ENCODE measurements around the gene RAB20. TPM values are rescaled to one million over a fixed set of nuclear protein-coding genes. Genes with fewer than 3 reads are reported as not detected.

Gene RAB20
- total RNA-seq, 1 experiment from 2014 or later, result 12.3 TPM

GRCh38 chr13:110525328-110526319 is 35.9 kb downstream of the RAB20 start:
- H2BK5ac ChIP-seq (ENCODE audit: insufficient read length, low read length), result no peak overlapping the region
- H2AFZ ChIP-seq (ENCODE audit: low read length), result no peak overlapping the region
- Mint-ChIP-seq H3K27ac (peak overlapping the region in 1 of 3 experiments; percentile 64; a peak in 2 of 7 replicates), H3K9me3 (no peaks in the 10 kb centered on the region), H3K36me3 (ENCODE audit: insufficient read depth in 1 of 3, low read depth in 3 of 3) (peaks cover 0 to 18% (median 4%) of the 10 kb centered on the region in 3 experiments; a peak in 3 of 7 replicates), H3K27me3 (ENCODE audit: low read depth) (no peaks in the 10 kb centered on the region), H3K4me1 (peaks cover 33 to 41% of the 10 kb centered on the region in 2 experiments), H3K4me3 (no peak overlapping the region)
- H3K27ac ChIP-seq (ENCODE audit: insufficient read length, low read depth, low read length), result no peak overlapping the region
- no peaks in the 10 kb centered on the region for H3K23me2 ChIP-seq (ENCODE audit: insufficient read length, low read depth, low read length, poor library complexity, severe bottlenecking)
- WGBS (ENCODE audit: extremely low coverage, insufficient read length, low lambda C conversion rate), result no CpG with 5 or more reads among the region's 25 CpGs
- no peak overlapping the region for H2BK120ac ChIP-seq (ENCODE audit: low read depth, low read length, poor library complexity, severe bottlenecking)
- no peak overlapping the region for H3K56ac ChIP-seq (ENCODE audit: insufficient read length, low read depth, low read length)
- H3T11ph ChIP-seq (ENCODE audit: low read length), result no peak overlapping the region
- no peaks in the 10 kb centered on the region for H4K20me1 ChIP-seq (ENCODE audit: control insufficient read depth, insufficient read depth, insufficient read length)
- H3K79me2 ChIP-seq (ENCODE audit: insufficient read depth, low read length), result peaks cover 3% of the 10 kb centered on the region; the same call in 1 of the 2 replicates
- H2BK15ac ChIP-seq (ENCODE audit: low read depth, low read length), result no peak overlapping the region
- no peaks in the 10 kb centered on the region for H3K9me3 ChIP-seq (ENCODE audit: control insufficient read depth, low read depth, low read length)
- H3K23ac ChIP-seq (ENCODE audit: insufficient read length, low read depth, low read length), result no peak overlapping the region
- H3K4me2 ChIP-seq (ENCODE audit: insufficient read depth, insufficient read length, low read length), result no peak overlapping the region
- no peak overlapping the region for H4K91ac ChIP-seq (ENCODE audit: insufficient read length, low read depth, low read length)
- H3K79me1 ChIP-seq (ENCODE audit: insufficient read depth, low read depth, low read length, poor library complexity, severe bottlenecking), result peaks cover 4% of the 10 kb centered on the region
- H2BK20ac ChIP-seq (ENCODE audit: low read depth, low read length, poor library complexity, severe bottlenecking), result no peak overlapping the region
- no peak overlapping the region for H2AK5ac ChIP-seq (ENCODE audit: insufficient read length, low read length)
- no peak overlapping the region for H4K8ac ChIP-seq (replicated peaks; ENCODE audit: insufficient read length, low read depth, low read length)
- no peak overlapping the region for H3K4ac ChIP-seq (ENCODE audit: low read depth, low read length)
- H2BK12ac ChIP-seq (ENCODE audit: insufficient read length, low read depth, low read length), result no peak overlapping the region
- H3K4me1 ChIP-seq (ENCODE audit: insufficient read depth, low read length), result peaks cover 2% of the 10 kb centered on the region; the same call in 1 of the 2 replicates
- H3K14ac ChIP-seq (ENCODE audit: insufficient read depth, low read length), result peak overlapping the region; percentile 2; the same call in 1 of the 2 replicates
- no peak for DNase-seq
- no peak overlapping the region for H3K9ac ChIP-seq (ENCODE audit: extremely low read depth, insufficient read length, low read length)
- H4K5ac ChIP-seq (ENCODE audit: insufficient read length, low read depth, low read length), result no peak overlapping the region
- H3K27me3 ChIP-seq (ENCODE audit: insufficient read depth, low read length), result no peaks in the 10 kb centered on the region
- TF ChIP-seq, protein P1, sequence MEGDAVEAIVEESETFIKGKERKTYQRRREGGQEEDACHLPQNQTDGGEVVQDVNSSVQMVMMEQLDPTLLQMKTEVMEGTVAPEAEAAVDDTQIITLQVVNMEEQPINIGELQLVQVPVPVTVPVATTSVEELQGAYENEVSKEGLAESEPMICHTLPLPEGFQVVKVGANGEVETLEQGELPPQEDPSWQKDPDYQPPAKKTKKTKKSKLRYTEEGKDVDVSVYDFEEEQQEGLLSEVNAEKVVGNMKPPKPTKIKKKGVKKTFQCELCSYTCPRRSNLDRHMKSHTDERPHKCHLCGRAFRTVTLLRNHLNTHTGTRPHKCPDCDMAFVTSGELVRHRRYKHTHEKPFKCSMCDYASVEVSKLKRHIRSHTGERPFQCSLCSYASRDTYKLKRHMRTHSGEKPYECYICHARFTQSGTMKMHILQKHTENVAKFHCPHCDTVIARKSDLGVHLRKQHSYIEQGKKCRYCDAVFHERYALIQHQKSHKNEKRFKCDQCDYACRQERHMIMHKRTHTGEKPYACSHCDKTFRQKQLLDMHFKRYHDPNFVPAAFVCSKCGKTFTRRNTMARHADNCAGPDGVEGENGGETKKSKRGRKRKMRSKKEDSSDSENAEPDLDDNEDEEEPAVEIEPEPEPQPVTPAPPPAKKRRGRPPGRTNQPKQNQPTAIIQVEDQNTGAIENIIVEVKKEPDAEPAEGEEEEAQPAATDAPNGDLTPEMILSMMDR (conservative IDR thresholded peaks at IDR 0.05), result no peak
- no peak overlapping the region for H3K18ac ChIP-seq (ENCODE audit: insufficient read length, low read depth, low read length)
